ENCODE data around the gene UAP1L1.

- no peak for TF ChIP-seq POLR2A (IDR thresholded peaks at IDR 0.05; ENCODE audit: low read depth, low read length)
- no peak for TF ChIP-seq TAF1 (IDR thresholded peaks at IDR 0.05; ENCODE audit: low read depth, low read length)
- no peak for TF ChIP-seq POLR2AphosphoS5 (IDR thresholded peaks at IDR 0.05; ENCODE audit: low read depth, low read length)
- no peak for TF ChIP-seq PAX5 (IDR thresholded peaks at IDR 0.05; ENCODE audit: insufficient read depth, low read length, severe bottlenecking)
Observed at GRCh38 chr9:137105814-137106661, 28.7 kb downstream of the UAP1L1 start.

Measured in GM12891 (cell line).